AG04450 (cell line): ENCODE results near the gene CA6. TPM values are rescaled to one million over a fixed set of nuclear protein-coding genes. Genes with fewer than 3 reads are reported as not detected.

ENCODE experiments used
- CTCF ChIA-PET: fragments of 300-600, 350-600 bp; formaldehyde crosslinking; extraction: SDS; loops from one replicate; lab custom pipeline; 2022; ENCODE audit warnings: antibody characterized with exemption, inconsistent platforms; lab: Charles Lee
- POLR2A ChIA-PET: fragments of 350-600 bp; formaldehyde crosslinking; extraction: SDS; loops from one replicate; lab custom pipeline; 2021; ENCODE audit warnings: antibody characterized with exemption, inconsistent platforms; lab: Yijun Ruan, JAX
- DNase-seq: peaks from one replicate; pipeline ENCODE4 v3.0.0-alpha.2; 2011; ENCODE audit warnings: low read depth, low spot score
- H3K27ac ChIP-seq: one replicate; pipeline ENCODE4 v1.5.1; 2012; ENCODE audit warnings: low read depth, low read length, control low read depth
- H3K27me3 ChIP-seq: one replicate; pipeline ENCODE4 v1.6.0; 2012; ENCODE audit warnings: low read length; ENCODE audit not compliant: control insufficient read depth, insufficient read depth
- H3K4me3 ChIP-seq: 2 replicates; pipeline ENCODE4 v1.5.1; 2011; ENCODE audit warnings: mild to moderate bottlenecking, low read depth, low read length, control low read depth
- H3K9me3 ChIP-seq: 2 replicates; pipeline ENCODE4 v1.5.1; 2012; ENCODE audit warnings: low read length; ENCODE audit not compliant: control insufficient read depth, insufficient read depth
- polyA plus RNA-seq: library from polyadenylated mRNA; depleted of rRNA; stranded (reverse); fragments of >200 nt; gene quantifications from 2 replicates; pipeline ENCODE4 v1.2.3, GENCODE V29; 2011
- TF ChIP-seq, protein P1 (sequence below): IDR thresholded peaks from 2 replicates; pipeline ENCODE4 v1.5.1; 2011; ENCODE audit warnings: low read depth, low read length, control low read depth, inconsistent platforms

Gene CA6
- polyA plus RNA-seq, 1 experiment, result not detected

DNA sequence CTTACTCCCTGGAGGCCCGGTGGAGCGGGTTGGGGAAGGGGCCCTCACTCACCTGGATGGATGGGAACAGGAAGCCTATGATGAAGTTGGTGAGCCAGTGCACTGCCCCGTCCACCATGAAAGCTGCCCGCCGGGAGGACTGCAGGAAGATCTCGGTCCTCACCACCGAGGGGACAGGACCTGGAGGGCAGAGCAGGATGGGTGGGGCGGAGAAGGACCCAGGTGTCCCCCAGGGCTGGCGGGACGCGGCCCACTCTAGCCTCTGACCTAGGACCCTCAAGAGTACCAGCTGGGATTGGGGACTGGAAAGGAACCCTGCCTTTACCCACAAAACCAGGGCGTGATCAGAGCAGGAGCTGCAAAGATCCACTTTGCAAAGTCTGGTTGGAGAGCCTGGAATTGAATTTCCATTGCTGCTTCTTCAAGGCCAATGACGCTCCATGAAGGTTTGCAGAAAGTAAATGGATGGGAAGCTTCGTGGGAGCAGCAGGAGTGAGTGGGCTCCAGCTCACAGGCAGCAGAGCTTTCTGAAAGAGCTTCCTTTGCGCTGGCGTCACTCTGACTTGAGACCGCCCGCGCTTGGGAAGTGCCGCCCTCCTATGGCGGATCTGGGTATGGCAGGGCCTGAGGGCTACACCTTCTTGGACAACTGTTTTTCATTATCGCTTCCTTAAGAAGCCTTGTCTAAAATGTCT, 59.2 kb downstream of the CA6 start:
- ChIA-PET POLR2A (interaction anchor here (0.6 to 1.3 kb wide), 5 partner anchors 24 to 168 kb away, joined by 3 to 5 read pairs (median 4); no protein-coding TSS in a partner anchor), CTCF (interaction anchor here (0.5 to 3.5 kb wide), 68 partner anchors 8 to 521 kb away, joined by 3 to 162 read pairs (median 6); no protein-coding TSS in a partner anchor)
- Histone ChIP-seq H3K4me3 (no peak overlapping the region), H3K9me3 (no peaks in the 10 kb centered on the region), H3K27me3 (peaks cover 2% of the 10 kb centered on the region), H3K27ac (no peak overlapping the region)
- TF ChIP-seq, protein P1, sequence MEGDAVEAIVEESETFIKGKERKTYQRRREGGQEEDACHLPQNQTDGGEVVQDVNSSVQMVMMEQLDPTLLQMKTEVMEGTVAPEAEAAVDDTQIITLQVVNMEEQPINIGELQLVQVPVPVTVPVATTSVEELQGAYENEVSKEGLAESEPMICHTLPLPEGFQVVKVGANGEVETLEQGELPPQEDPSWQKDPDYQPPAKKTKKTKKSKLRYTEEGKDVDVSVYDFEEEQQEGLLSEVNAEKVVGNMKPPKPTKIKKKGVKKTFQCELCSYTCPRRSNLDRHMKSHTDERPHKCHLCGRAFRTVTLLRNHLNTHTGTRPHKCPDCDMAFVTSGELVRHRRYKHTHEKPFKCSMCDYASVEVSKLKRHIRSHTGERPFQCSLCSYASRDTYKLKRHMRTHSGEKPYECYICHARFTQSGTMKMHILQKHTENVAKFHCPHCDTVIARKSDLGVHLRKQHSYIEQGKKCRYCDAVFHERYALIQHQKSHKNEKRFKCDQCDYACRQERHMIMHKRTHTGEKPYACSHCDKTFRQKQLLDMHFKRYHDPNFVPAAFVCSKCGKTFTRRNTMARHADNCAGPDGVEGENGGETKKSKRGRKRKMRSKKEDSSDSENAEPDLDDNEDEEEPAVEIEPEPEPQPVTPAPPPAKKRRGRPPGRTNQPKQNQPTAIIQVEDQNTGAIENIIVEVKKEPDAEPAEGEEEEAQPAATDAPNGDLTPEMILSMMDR, result peak; percentile 97
- DNase-seq, result peak; percentile 76

DNA sequence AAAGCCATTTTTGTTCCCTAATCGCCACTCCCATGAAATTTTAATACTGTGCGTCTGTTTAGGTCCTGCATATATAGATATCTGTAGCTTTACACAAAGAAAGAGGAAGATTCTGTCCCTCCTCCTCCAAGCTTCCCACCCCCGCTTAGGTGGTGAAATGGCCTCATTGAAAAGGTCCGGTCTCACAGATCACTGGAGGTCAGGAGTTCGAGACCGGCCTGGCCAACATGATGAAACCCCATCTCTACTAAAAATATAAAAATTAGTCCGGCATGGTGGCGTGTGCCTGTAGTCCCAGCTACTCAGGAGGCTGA, 59.7 kb downstream of the CA6 start:
- ChIA-PET POLR2A (interaction anchor here (0.6 to 1.3 kb wide), 2 partner anchors 24 to 146 kb away, joined by 3 to 4 read pairs; no protein-coding TSS in a partner anchor), CTCF (interaction anchor here (0.7 to 3.5 kb wide), 46 partner anchors 9 to 648 kb away, joined by 3 to 162 read pairs (median 7); no protein-coding TSS in a partner anchor)
- H3K27me3 ChIP-seq, result no peaks in the 10 kb centered on the region
- H3K9me3 ChIP-seq, result no peaks in the 10 kb centered on the region
- no peak for DNase-seq
- H3K27ac ChIP-seq, result no peak overlapping the region
- no peak overlapping the region for H3K4me3 ChIP-seq
- TF ChIP-seq, protein P1, result no peak

DNA sequence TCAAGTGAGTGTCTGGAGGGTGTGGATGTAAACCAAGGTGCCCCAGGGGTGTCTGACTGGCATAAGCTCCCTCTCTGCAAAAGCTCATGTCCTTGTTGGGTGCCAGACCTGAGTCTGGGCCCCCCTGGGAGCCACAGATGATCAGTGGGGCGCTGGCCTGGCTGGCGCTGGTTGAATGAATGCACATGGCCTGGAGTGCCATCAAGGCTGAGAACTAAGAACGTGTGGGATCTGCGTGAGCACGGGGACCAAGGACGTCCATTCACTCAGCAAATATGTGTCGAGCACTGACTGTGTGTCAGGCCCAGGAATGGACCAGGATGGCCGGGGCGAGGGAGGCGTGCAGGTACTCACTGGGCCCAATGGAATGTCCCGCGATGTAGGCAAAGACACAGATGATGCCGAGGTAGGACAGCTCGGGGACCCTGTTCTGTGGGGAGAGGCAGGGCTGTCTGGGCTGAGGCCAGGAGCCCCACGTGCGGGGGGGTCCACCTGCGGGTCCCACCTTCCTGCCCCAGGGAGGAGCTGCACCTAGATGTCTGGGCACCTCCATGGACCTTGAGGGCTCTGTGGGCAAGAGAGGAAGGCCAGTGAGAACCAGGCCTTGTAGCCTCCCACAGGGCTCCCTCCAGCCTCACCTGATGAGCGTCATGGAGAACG, 61.4 kb downstream of the CA6 start:
- Histone ChIP-seq H3K4me3 (no peak overlapping the region), H3K27me3 (no peaks in the 10 kb centered on the region), H3K9me3 (no peaks in the 10 kb centered on the region), H3K27ac (no peak overlapping the region)
- ChIA-PET POLR2A (no interaction called here), CTCF (interaction anchor here (0.6 to 3.5 kb wide), 3 partner anchors 24 to 94 kb away, joined by 4 to 54 read pairs (median 5); no protein-coding TSS in a partner anchor)
- DNase-seq, result no peak
- TF ChIP-seq, protein P1, result no peak

DNA sequence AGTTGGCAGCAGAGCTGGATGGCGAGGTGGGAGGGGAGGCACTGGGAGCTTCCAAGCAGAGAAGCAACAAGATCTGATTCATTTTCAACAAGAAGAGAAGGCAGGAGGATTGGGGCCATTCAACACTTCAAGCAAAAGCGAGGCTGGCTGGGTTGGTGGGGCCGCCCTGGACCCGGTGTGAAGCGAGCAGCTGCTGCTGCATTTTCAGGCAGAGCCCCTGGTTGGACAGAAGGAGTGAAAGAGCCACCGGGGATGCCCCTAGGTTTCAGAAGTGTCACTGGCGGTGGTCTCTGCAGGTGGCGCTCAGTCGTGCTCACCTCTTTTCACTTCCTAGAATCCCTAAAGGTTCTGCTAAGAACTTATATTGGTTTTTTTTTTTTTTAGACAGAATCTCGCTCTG, 62.6 kb downstream of the CA6 start:
- POLR2A ChIA-PET, result no interaction called here
- no peak overlapping the region for H3K27ac ChIP-seq
- no peaks in the 10 kb centered on the region for H3K9me3 ChIP-seq
- TF ChIP-seq, protein P1, result no peak
- CTCF ChIA-PET, result interaction anchor here (2.0 kb wide), 1 partner anchor 90 kb away, joined by 6 read pairs; no protein-coding TSS in a partner anchor
- no peak for DNase-seq
- no peak overlapping the region for H3K4me3 ChIP-seq
- H3K27me3 ChIP-seq, result no peaks in the 10 kb centered on the region
